Glutamatergic neuron (in vitro differentiated cells): ENCODE results near the gene PRSS27. TPM values are rescaled to one million over a fixed set of nuclear protein-coding genes. Genes with fewer than 3 reads are reported as not detected.

ENCODE experiments used
- DNase-seq: peaks from one replicate; pipeline ENCODE4 v3.0.0; 2022
- H3K27ac Mint-ChIP-seq: one replicate; pipeline ENCODE4 v1.8.0; 2020; ENCODE audit warnings: mild to moderate bottlenecking, mixed read lengths, inconsistent platforms; ENCODE audit not compliant: unreplicated experiment
- H3K27me3 Mint-ChIP-seq: one replicate; pipeline ENCODE4 v1.8.0; 2020; ENCODE audit warnings: mild to moderate bottlenecking, moderate library complexity, mixed read lengths, inconsistent platforms; ENCODE audit not compliant: unreplicated experiment
- H3K36me3 Mint-ChIP-seq: one replicate; pipeline ENCODE4 v1.8.0; 2020; ENCODE audit warnings: mild to moderate bottlenecking, mixed read lengths, inconsistent platforms; ENCODE audit not compliant: unreplicated experiment
- H3K4me1 Mint-ChIP-seq: one replicate; pipeline ENCODE4 v1.8.0; 2020; ENCODE audit warnings: mild to moderate bottlenecking, low read depth, mixed read lengths, inconsistent platforms; ENCODE audit not compliant: unreplicated experiment
- H3K4me3 Mint-ChIP-seq: one replicate; pipeline ENCODE4 v1.8.0; 2020; ENCODE audit warnings: mild to moderate bottlenecking, mixed read lengths, inconsistent platforms; ENCODE audit not compliant: unreplicated experiment
- H3K9me3 Mint-ChIP-seq: one replicate; pipeline ENCODE4 v1.8.0; 2020; ENCODE audit warnings: mild to moderate bottlenecking, moderate library complexity, mixed read lengths, inconsistent platforms; ENCODE audit not compliant: unreplicated experiment
- CTCF ChIP-seq: fragments of 200-600 bp; sonication (generic); IDR thresholded peaks from one replicate; pipeline ENCODE4 v1.5.0; 2021; ENCODE audit not compliant: partially characterized antibody, unreplicated experiment
- total RNA-seq: library from RNA; stranded (reverse); fragmentation: NEBNext Ultra II Directional; extraction: Animal tissue kit (Norgen Biotek cat#: 25700); gene quantifications from one replicate; pipeline ENCODE4 v1.2.1, GENCODE V29; 2021; ENCODE audit not compliant: unreplicated experiment

PRSS27 gene
- total RNA-seq, 1 donor from 2014 or later: 10.8 TPM

- Mint-ChIP-seq H3K9me3 (no peaks in the 10 kb centered on the region), H3K27me3 (peaks cover 13% of the 10 kb centered on the region), H3K4me1 (peaks cover 5% of the 10 kb centered on the region), H3K27ac (no peak overlapping the region), H3K4me3 (no peak overlapping the region), H3K36me3 (no peaks in the 10 kb centered on the region)
- no peak for DNase-seq
- TF ChIP-seq CTCF: no peak
Observed at GRCh38 chr16:2710021-2710710, 9.9 kb downstream of the PRSS27 start.

- TF ChIP-seq CTCF: no peak
- H3K4me3 Mint-ChIP-seq: no peak overlapping the region
- no peaks in the 10 kb centered on the region for H3K36me3 Mint-ChIP-seq
- no peaks in the 10 kb centered on the region for H3K9me3 Mint-ChIP-seq
- peaks cover 5% of the 10 kb centered on the region for H3K4me1 Mint-ChIP-seq
- peak; percentile 12 for DNase-seq
- peaks cover 10% of the 10 kb centered on the region for H3K27me3 Mint-ChIP-seq
- H3K27ac Mint-ChIP-seq: no peak overlapping the region
Observed at GRCh38 chr16:2709588-2709984, 10.4 kb downstream of the PRSS27 start.

GRCh38 chr16:2708955-2709587 lies 11.0 kb downstream of the PRSS27 start:
- Mint-ChIP-seq H3K36me3 (no peaks in the 10 kb centered on the region), H3K27ac (no peak overlapping the region), H3K4me3 (no peak overlapping the region), H3K27me3 (peaks cover 8% of the 10 kb centered on the region), H3K9me3 (no peaks in the 10 kb centered on the region), H3K4me1 (peaks cover 5% of the 10 kb centered on the region)
- no peak for TF ChIP-seq CTCF
- no peak for DNase-seq

- no peak for TF ChIP-seq CTCF
- Mint-ChIP-seq H3K27ac (no peak overlapping the region), H3K36me3 (no peaks in the 10 kb centered on the region), H3K4me1 (peaks cover 5% of the 10 kb centered on the region), H3K4me3 (no peak overlapping the region), H3K9me3 (no peaks in the 10 kb centered on the region), H3K27me3 (peaks cover 8% of the 10 kb centered on the region)
- peak; percentile 17 for DNase-seq
Observed at GRCh38 chr16:2708290-2708639, 11.8 kb downstream of the PRSS27 start.
